NCI-H187 treated with DMSO at 0.1 percent for 48 hours (cell line): ENCODE measurements around the gene CEP57.
"Not testable (repeated sequence)": the region's sequence is repeated elsewhere in the genome, so short reads cannot be mapped to it uniquely, and the experiment has no call there.

Experiments used
- DNase-seq: peaks from one replicate; lab custom pipeline; 2025; lab: John Stamatoyannopoulos, UW

CEP57 gene

DNA sequence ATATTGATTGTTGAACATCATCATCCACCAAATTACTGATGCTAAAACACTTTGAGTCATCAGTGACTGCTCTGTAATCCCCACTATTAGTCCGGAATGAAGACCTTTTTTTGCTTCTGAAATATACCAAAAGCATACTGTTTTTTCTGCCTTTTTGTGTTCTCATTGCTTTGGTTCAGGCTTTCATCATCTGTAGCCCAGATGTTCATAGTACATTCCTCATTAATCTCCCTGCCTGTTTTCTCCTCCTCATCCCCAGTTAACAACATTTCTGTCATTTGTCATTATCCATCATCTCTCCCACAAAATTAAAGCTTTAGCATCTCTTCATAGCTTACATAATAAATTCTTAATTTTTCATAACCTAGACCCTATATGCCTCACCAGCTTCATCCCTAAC lies 9.2 kb downstream of the CEP57 start:
- DNase-seq, result no peak

DNA sequence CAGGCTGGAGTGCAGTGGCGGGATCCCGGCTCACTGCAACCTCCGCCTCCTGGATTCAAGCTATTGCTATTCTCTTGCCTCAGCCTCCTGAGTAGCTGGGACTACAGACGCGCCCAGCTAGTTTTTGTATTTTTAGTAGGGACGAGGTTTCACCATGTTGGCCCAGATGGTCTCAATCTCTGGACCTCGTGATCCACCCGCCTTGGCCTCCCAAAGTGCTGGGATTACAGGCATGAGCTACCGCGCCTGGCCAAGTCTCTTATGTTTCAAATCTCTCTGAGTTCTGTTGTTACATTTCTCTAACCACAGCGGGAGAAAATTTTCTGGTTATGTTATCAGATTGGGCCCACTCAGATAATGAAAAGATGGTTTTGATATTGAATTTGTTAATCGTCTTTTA lies 10.1 kb downstream of the CEP57 start:
- no peak for DNase-seq

DNA sequence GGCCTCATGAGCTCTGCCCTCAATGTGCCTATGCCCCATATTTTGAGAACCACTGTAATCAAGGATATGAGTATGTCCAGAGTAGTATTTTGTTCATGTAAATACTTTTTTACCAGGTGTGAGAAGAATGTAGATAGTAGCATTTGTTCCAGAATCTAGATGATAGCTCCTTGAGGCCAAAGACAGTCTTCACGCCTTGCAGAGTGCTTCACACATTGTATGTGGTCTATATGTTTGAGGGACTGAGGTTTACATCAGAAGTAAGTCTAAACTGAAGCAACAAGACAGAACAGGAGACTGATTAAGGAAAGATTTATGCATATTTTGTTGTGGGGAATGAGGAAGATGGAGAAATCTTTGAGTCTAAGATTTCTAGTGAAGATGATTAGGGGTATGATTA lies 12.5 kb downstream of the CEP57 start:
- no peak for DNase-seq

DNA sequence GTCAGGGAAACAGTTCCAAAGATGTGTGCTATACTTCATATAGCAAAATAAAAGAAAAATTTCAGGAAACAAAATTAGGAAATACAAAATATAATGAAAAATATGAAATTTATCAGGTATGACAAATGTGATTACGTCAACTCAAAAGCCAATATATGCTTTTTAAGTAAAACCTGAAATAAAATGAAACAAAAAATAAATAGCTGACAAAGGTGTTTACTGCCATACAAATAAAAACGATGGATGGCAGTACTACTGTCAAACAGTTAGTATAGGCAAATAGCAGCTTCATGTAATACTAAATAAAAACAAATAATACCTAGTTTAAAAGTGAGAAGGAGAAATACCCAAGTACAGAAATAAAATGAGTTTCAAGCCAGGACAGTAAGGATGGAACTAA lies 13.7 kb downstream of the CEP57 start:
- DNase-seq, result no peak

DNA sequence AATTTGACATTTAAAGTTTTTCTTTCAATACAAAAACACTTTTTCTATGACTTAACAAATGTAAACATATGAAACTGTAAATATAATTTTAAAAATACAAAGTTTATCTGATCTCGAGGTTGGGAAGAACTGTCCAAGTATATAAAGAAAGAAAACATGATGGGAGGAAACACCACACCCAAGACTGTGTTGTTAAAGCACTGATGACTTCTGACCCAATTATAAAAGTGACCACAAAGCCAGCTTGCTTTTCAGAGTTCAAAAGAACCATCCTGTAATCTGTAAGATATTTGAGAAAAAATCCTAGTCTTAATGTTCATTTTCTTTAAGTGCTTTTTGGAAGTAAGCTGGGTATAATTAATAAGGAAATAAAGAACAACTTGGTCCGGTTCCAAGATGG lies 15.6 kb downstream of the CEP57 start:
- DNase-seq, result no peak

DNA sequence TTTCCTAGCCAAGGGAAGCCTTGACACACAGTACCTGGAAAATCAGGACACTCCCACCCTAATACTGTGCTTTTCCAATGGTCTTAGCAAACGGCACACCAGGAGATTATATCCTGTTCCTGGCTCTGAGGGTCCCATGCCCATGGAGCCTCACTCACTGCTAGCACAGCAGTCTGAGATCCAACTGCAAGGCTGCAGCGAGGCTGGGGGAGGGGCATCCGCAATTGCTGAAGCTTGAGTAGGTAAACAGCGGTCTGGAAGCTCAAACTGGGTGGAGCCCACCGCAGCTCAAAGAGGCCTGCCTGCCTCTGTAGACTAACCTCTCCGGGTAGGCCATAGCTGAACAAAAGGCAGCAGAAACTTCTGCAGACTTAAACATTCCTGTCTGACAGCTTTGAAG lies 16.2 kb downstream of the CEP57 start:
- not testable (repeated sequence) for DNase-seq

DNA sequence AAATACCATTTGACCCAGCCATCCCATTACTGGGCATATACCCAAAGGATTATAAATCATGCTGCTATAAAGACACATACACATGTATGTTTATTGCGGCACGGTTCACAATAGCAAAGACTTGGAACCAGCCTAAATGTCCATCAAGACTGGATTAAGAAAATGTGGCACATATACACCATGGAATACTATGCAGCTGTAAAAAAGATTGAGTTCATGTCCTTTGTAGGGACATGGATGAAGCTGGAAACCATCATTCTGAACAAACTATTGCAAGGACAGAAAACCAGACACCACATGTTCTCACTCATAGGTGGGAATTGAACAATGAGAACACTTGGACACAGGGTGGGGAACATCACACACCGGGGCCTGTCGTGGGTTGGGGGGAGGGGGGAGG lies 20.8 kb downstream of the CEP57 start:
- not testable (repeated sequence) for DNase-seq

DNA sequence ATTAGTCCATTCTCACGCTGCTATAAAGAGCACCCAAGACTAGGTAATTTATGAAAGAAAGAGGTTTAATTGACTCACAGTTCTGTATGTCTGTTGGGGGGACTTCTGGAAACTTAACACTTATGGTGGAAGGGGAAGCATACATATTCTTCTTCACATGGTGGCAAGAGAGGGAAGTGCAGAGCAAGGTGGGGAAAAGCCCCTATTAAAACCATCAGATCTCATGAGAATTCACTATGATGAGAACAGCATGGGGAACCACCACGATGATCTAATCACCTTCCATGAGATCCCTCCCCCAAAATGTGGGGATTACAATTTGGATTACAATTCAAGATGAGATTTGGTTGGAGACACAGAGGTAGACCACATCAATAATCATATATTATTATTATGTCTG lies 25.7 kb downstream of the CEP57 start:
- DNase-seq, result no peak

DNA sequence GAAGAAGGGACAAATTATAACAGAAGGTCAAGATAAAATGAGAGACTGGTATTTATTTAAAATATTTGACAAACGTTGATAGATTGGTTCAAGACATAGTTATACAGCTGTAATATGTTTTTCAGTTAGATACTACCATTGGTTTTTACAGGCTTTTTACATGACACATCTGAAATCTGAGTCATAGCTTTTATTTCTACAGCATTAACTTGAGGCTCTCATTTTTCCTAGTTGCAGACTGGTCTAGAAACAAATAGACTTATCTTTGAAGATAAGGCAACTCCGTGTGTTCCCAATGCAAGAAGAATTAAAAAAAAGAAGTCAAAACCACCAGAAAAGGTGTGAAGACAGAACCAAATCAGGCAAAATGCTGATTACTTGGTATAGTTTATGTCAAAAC lies 31.3 kb downstream of the CEP57 start:
- no peak for DNase-seq

DNA sequence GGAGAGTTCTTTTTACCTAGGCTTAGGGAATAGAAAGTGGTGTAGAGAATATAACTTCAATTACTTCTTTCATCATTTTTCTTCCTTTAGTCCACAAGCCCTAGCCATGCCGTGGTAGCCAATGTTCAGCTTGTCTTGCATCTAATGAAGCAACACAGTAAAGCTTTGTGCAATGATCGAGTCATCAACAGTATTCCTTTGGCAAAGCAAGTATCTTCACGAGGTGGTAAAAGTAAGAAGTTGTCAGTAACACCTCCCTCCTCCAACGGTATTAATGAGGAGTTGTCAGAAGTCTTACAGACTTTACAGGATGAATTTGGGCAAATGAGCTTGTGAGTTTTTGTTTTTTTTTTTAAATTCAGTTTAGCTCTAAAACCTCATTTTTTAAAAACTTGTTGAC lies 37.4 kb downstream of the CEP57 start:
- no peak for DNase-seq

DNA sequence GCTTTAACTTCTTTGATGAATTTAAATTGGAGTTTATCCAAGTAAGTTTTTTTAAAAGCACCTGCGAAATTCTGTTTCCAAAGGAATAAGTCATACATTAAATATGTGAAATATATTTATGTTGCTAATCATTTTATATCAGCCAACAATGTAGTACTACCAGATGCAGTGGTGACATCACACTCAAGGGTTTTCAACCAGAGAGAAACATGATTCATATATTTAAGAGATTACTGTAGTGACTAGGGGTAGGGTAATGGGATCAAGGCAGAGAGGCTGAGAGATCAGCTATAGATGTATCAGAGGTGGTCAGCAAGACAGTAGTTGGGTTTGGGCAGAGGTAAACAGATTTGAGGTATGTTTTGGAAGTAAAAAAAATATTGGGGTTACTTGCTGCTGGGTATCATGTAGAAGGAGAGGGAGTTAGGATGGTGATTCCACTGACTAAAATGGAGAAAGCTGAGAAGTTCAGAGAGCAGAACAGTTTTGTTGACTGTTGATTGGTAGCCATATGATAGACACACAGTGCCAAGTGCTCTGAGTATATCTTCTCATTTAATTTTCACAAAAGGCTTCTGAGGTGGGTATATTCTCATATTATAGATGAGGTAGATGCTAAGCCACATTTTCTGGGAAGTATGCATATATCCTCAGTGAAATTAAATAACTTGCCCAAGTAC lies 39.4 kb downstream of the CEP57 start:
- DNase-seq, result no peak

DNA sequence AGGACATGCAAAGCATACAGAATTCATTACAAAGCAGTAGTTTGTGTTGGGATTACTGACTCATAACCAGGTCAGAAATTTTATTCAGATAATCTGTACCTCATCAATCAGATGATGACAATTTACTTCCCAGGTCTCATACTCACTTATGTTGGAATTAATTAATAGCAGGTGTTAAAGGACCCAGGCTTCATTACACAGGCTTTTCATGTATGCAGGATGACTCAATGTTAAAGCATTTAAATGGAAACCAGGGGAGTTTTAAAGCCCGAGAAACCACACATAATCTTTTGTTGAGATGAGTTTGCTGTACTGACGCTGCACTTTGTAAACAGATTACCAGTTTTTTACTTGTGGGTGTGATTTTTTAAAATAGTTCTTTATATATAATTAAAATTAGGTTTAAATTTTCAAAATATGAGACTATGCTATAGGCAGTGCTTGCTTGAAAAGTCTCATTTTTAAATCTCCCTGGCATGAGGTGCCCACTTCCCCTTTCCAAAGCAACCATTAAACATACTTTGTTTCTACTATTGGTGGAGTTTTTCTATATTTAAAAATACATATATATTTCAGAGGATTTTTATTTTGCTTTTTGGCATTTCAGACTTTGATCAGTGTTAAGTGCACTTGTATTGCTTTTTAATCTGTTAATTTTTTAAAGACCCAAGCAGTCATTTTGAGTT lies 41.0 kb downstream of the CEP57 start:
- no peak for DNase-seq

DNA sequence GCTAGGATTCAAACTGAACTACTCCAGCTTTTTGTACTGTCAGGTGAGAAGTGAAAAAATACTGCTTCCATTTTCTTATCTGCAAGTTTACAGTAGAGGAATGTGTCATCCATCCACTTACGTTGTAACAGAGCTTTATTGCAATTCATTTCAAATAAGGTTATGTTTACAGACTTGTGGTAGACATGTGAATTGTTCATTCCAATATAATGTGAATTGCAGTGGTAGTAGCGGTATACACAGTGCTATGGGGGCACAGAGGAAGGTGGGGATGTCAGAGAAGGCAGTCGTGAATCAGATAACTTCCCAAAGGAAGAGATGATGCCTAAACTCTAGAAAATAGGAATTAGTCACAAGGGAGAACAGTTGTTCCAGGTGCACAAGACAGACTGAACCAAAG lies 42.5 kb downstream of the CEP57 start:
- DNase-seq, result no peak

DNA sequence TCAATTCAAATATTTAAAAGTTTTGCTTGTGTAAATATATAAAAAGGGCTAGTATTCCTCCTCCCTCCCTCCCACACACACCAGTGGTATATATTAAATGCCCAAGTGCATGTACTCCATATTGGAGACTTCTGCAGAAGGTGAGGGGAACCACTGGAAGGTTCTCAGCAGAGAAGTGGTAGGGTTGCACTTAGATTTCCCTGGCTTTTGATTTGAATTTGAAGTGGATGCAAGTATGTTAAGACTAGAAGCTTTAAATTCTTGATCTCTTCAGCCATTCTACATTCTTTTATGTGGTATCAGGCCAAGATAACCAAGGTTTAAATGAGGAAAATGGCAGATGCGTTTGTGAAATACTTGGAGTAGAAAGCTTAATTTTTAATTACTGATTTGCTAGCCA lies 43.1 kb downstream of the CEP57 start:
- no peak for DNase-seq

DNA sequence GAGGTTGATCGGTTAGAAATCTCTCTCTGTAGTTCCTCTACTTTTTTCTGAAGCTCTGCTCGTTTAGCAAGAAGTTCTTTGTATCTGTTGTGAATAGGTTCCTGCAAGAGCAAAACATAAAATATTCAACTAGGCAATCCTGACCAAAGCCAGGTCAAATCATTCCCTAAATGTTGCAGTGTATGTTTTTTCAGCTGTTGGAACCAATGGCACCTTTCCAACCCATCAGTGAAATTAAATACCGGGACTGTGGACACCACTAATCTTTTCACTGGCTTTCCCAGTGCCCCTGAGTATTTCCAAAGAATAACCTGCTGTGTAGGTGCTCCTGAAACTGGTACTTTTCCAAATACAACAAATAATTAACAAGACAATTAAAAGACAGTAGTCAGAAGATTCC lies 45.1 kb downstream of the CEP57 start:
- no peak for DNase-seq

DNA sequence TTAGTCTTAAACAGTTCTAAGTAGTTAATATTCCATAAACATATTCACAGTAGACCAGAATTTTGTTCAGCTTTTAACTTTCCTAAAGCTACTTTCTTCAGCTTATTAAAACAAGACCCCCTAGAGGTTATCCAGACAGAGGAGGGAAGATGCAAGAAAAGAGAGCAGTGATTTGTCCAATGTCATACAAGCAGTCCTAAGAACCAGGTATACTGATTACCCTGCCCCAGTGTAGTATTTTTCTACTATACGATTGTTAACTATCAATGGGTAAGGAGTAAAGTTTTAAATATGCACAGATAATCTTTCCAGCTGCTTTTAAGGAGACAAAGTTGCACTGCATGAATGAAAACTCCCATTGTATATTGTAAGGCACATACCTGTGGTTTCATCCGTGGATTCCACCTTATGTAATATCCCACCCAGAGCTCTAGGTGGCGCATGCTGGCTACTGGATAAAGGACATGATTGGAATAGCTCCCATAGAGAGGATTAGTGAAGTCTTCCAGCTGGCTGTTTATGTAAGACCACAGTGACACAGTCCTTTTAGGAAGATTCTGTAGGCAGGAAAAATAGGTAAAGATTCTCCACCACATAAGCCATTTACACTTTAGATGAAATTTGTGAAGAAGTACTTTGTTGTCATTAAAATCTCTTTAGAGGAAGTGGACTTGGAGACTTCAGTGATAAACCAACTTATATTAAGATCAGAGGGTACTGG lies 45.6 kb downstream of the CEP57 start:
- peak; percentile 4 for DNase-seq

DNA sequence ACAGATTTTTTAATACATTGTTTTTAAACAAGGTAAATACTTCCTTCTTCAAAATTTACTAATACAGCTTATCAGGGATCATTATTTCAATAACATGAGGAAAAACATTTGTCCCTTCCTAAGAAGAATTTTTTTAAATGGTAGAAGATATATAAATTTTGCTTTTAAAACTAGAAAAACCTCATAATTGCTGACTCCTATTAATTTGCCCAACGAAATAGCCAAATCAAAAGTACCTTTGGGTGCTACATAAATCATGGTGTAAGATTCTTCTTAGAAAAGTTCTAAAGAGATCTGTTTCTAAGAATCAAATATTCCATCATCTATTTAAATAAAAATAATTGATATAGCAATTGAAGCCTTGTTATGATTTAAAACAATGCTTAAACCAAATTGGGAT lies 54.9 kb downstream of the CEP57 start:
- no peak for DNase-seq

DNA sequence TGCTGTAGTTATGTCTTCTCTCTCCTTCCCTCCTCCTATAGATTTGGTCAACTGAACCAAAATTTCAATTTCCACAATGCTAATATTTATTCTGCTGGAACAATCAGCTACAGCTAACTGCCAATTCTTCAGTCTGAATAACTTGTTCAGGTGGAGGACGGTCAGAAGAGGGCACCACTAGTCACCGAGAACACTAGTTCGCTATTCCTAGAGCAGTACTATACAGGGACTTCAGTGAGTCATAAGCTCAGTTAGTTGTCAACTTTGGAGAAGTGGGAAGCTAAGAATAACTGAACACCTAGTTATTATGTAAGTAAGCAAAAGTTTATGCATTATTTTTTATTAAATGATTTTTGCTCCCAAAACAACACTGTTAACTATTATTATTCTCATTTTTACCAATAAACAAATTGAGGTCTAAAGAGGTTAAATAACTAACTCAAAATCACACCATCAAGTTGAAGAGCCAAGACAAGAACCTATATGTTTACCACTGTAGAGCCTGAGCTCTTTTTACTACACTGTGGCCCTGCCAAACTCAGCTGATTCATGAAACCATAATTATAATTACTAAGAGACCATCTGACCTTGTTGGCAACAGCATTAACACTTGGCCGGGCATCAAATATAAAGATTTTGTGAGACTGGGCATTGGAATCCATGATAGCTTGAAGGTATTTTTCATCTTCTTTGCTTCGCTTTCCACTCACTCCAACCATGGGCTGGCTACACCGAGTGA lies 59.0 kb downstream of the CEP57 start:
- DNase-seq, result no peak

DNA sequence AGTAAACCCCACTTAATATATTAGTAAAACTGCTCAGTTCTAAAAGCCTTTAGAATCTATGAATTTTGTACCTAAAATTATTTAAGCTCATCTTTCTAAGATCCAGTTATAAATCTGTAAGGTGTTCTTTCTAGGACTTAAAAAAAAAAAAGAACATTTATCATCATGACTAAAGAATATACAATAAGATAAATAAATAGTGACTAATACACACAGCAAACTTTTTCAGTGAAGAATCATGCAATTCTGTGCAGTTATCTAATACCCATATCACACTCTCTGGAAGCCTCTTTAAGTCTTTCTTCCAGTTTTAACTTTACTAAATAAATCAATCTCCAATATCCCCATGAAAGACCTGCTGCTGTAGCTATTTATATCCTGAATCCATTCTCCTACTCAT lies 59.8 kb downstream of the CEP57 start:
- no peak for DNase-seq

DNA sequence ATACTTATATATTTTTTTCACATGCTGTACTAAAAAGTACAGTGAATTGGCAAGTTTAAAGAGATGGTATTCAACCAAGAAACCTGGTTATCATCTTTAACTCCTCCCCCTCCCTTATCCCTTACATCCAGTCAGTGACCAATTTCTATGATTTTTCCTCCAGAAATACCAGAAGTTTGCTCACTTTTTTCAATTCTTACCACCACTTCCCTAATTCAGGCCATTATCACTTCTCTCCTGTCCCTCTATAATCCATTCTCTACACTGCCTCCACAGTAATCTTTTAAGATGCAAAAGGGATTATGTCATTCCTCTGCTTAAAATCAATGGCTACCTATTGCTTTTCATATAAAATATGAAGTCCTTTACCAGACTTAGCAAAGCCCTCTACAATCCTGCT lies 62.8 kb downstream of the CEP57 start:
- DNase-seq, result no peak

DNA sequence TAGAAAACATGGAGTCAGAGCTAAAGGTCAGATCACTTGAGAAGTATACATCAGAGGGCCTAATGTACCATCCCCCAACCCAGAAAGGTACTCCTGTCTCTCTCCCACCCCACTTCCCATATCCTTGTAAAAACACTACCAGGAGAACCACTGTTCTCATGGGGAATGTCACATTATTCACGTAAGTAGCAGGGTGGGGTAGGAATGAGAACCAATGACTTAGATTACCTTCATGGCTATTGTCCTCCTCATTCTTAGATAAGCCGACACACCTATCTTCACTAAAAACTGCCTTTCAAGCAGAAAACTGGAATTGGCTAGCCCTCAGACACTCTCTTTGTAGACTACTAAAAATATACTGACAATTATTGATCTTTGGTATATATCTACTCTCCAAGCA lies 63.6 kb downstream of the CEP57 start:
- no peak for DNase-seq

DNA sequence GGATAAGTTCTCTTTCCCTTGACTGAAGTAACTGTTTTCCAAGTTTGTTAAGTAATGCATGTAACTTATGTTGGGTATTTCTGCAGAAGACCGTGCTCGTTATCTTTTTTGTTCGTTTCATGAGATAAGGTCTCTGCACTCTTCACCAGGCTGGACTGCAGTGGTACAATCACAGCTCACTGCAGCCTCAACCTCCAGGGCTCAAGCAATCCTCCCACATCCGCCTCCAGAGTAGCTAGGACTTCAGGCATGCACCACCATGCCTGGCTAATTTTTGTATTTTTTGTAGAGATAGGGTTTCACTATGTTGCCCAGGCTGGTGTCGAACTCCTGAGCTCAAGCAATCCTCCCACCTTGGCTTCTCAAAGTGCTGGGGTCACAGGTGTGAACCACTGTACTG lies 64.1 kb downstream of the CEP57 start:
- not testable (repeated sequence) for DNase-seq

DNA sequence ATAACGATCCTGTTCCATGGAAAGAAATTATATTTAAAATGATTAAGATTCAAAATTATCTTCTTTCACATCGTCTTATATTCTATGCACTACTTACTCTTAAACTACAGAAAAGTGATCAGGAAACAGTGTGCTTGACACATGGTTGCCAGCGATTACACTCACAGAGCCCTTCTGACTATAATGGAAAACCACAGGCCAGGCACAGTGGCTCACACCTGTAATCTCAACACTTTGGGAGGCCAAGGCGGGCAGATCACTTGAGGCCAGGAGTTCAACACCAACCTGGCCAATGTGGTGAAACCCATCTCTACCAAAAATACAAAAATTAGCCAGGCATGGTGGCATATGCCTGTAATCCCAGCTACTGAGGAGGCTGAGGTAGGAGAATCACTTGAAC lies 69.7 kb downstream of the CEP57 start:
- DNase-seq, result not testable (repeated sequence)
